Raji (cell line): ENCODE measurements around the gene GAPDHS.

Source experiments
- POLR2A ChIP-seq: IDR thresholded peaks from 2 replicates; pipeline ENCODE4 v1.6.1; 2011; ENCODE audit warnings: low read depth, low read length, control low read depth; ENCODE audit not compliant: insufficient read depth

GAPDHS gene

DNA sequence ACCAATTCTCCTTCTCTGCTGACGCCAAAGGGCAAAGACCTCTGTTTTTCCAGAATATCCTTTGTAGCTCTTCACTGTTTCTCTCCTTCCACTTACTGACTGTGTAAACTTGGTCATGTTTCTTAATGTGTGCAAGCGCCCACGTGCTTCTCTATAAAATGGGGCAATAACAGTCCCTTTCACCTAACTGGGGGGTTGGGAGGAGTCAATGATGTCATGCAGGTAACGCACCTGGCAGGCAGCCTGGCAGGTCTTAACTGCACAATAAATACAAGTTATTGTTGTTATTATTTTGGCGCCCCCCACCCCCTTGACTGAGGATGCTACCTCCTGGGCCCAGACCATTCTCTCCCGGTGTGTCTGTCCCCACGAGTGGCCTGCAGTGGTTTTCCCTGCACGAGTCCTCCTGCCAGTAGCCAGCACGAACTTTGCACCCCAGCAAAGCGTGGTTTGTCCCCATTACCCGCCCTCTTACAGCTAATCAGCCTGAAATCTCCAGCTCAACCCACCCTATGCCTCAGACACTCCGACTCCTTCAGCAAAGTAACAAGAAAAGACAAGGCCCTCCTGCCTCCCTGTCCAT is 10.4 kb upstream of the GAPDHS start:
- TF ChIP-seq POLR2A, result no peak

DNA sequence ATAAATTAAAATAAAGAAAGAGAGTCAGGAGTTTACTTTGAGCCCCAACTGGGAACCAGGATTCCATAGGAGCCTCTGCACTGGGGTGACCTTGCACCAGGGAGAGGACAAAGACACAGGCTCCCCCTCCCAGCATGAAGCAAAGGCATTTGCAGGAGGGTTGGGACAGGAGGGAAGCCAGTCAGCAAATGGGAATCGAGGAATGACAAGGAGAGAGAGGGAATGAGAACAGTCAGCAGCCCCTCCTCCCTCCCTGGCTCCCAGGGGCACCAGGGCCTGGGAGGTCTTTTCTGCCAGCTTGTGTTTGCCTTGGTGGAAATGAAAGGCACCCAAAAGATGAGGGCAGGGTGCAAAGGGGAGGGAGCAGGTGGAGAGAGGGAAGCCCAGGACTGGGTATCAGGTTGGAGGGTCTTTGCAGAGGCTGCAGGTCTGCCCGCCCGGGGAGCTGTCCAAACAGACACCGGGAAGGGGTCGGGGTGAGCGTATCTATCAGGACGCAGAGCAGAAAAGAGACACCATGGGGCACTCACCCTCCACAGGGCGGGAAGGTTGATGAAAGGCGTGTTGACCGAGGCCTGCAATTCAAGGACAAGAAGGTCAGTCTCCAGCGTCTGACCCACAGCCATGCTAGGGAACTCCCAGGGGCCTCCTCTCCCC is 8.9 kb upstream of the GAPDHS start:
- no peak for TF ChIP-seq POLR2A

DNA sequence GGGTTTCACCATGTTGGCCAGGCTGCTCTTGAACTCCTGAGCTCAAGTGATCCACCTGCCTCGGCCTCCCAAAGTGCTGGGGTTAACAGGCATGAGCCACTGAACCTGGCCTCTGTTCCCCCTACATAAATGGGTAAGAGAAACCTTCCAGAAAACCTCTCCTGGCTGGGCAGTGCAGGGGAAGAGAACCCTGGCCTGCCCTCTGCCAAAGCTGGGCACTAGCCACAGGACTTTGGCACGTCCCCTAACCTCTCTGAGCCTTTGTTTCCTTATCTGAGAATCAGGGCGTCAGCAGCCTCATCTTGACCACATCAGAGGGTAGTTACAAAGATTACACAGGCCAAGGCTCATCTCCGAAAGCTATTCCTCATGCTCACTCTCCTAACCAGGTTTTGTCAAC is 7.4 kb upstream of the GAPDHS start:
- TF ChIP-seq POLR2A, result no peak

DNA sequence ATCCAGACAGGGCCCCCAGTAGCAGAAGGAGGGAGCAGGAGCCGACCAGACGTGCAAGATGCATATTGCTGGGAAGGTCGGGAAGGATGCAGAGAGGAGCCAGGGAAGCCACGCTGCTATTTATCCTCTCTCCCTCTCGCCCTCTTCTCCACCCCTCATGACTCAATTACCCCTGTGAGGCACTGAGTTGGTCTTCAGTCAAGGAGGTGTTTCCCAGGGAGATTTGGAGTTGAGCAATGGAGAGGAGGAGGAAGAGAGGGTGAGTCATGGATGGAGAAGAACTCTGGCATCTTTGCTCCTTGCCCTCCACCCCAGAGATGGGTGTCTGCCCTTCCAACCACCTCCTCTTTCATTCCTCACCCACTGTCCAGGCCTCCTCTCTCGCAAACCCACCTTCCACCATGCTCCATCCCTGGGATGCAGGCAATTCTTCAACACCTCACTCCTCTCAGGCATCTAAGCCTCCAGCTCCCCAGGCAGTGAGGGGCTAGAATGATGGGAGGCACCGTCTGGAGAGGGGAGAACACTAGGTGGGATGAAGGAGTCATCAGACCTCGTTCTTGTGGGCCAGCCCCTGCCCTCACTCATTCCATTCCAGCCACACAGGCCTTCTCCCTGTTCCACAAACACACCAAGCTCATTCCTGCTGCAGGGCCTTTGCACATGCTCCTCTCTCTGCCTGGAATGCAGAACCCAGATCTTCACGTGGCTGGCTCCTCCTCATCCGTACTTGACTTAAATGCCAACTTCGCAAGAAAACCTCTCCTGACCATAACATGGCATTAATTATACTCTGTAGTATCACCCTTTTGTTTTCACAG is 4.8 kb upstream of the GAPDHS start, which contains the start of gene SBSN:
SBSN (minus strand) TSS at position 94 of the 821 bp plus-strand sequence; CDS start at position 64, 30 bp downstream.
- no peak for TF ChIP-seq POLR2A

DNA sequence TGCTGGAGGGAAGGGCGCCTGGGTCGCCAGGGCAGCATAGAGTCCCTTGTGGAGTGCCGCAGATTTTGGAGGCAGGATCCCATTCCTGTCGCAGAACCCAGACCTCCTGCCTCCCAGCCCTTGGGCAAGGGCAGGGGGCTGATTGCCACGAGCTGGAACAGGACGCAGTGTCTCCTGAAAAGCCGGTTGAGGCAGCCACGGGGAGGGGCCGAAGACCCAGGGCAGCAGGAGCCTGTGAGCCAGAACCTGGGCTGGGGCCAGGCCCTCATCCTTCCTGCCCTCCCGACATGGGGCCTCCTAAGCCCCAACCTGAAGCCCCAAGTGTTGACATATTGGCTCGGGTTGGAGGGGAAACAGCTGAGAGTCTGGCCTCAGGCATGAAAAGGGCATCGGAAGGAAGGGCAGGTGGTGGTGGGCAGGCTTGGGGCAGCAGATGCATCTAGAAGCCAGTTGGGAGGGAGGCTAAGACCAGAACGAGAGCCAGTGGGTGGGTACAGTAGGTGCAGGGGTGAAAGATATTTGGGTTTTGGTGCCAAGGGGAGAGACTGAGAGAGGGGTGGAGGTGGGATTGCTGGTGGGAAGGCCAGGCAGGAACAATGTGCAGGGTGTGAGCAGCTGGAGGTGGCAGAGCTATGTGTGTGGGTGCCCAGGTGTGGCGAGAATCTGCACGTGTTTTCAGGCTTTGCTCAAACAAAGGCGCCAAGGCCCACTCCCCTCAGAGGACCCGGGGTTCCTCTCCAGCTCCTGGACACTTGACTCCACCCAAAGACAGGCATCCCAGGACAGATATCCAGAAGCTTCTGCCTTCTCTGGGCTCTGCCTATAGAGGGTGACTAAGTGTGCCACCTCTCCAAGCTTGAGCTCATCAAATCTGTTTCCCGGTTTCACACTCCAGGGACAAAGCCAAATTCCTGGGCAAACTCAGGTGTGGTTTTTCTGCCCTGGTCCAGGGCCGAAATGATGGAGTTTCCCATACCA is 3.7 kb upstream of the GAPDHS start:
- no peak for TF ChIP-seq POLR2A

DNA sequence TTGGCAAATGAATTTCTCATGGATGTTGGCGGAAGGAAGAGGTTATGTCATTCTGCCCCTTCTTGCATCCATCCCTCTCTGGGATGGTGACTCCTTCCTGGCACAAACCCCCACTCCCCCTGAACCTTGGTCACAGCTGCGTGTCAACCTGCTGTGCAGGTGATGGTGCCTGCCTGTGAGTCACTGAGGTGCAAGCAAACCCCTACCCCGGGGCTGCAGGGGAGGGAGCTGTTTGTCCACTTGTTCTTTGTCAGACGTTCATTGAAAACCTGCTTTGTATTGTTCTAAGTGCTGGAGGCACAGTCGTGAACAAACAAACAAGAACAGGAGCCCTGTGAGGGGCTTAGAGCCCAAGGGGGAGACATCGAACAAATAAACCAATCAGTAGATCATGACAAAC is 2.0 kb upstream of the GAPDHS start:
- TF ChIP-seq POLR2A, result no peak

DNA sequence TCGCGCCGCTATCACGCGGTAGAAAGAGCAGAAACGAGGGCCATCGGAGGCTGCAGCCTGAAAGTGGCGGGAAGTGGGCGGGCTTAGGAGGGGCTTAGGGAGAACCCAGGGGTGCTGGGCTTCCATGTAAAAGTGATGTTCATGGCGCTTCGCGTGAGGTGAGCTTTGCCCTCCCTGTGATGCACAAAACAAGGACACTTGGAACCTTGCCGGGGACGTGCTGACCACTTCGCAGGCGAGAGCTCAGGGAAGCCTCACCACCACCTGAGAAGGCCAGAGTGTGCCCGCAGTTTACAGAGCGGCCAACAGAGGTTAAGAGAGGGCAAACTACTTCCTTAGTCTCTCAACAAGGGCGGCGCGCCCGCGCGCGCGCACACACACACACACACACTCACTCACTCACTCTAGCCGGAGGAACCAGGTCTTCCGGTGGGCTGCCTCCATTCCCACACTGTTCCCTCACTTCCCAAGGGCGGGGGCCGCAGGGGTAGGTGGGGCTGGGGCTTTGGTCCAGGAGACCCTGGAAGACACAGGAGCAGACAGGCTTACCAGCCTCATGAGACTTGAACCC is 651 bp downstream of the GAPDHS start:
- no peak for TF ChIP-seq POLR2A

DNA sequence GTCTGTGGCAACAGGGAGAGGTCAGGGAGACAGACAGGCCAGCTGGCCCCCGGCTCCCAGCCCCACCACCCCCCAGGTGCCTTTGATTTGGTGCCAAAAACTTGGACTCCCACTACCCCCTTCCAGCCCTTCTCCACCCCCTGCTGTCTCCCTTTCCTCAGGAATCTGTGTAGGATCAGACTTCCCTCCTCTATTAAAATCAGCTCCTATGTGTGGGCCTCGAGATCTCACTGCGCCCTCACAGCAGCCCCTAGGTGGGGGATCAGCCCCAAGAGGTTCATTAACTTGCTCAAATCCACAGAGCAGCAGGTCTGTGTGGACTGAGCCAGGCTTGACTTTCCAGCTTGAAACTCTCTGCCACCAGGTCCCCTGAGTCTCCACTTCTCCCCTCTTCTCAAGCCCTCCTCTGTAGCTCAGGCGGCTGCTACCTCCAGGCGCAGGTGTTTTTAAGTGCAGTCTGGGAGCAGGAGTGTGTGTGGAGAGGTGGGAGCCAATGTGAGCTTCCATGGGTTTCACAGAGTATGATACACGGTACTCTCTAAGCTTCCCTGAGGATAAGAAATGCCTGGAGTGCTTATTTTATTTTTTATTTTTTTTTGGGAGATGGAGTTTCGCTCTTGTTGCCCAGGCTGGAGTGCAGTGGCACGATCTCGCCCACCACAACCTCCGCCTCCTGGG is 1.7 kb downstream of the GAPDHS start:
- TF ChIP-seq POLR2A, result no peak

DNA sequence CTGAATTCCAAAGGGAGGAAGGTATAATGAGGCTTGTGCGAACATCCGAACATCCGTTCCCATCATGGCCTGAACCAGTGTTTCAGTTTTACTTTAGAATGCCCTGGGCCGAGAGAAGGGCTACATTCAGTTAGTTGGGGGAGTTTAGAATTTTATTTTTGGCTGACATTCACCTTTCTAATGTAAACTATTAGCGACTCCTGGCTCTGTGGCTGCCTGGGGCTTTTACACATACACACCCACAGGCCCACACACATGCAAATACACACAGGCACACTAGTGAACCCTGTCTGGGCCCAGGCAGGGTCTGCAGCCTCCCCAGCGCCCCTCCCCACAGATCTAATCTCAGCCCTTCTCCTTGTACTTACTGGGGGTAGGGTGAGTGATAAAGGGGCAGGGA is 6.1 kb downstream of the GAPDHS start:
- TF ChIP-seq POLR2A, result no peak

DNA sequence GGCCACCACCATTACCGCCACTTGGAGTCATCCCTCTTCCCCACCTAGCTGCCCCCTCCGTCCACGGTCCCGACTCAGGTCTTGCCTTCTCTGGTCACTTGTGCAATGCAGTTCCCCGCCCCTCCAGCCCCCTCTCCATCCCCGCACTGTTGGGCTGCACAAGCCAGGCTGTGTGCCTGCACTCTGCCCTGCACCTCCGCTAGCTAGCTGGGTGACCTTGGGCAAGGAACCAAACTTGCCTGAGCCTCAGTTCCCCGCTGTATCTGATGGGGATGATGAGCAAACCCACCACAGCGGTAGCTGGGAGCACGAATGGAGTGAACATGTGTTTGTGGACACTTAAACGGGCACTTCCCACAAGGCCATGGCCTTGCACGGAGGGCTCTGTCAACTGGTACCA is 6.6 kb downstream of the GAPDHS start:
- no peak for TF ChIP-seq POLR2A

DNA sequence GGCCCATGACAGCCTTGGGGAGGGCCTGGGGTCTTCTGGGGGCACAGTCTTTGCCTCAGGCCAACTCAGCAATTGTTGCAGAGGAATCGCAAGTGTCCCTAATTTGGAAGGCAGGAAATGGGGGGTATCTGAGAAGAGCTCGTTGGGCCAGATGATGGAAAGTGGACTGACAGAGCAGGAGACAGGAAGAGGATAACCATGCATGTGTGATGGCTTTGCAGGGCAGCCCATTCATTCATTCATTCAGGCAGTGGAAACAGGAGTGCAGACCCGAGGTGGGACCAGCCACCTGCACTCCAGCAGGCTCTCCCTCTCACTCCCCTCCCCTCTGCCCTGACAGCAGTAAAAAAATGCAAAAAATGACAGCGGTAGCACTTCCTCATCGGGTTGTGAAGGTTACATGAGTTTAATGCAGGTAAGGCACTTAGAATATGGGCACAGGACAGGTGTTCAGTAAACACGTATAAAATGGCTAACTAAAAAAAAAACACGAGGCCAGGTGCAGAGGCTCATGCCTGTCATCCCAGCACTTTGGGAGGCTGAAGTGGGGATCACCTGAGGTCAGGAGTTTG is 7.2 kb downstream of the GAPDHS start:
- TF ChIP-seq POLR2A, result no peak

DNA sequence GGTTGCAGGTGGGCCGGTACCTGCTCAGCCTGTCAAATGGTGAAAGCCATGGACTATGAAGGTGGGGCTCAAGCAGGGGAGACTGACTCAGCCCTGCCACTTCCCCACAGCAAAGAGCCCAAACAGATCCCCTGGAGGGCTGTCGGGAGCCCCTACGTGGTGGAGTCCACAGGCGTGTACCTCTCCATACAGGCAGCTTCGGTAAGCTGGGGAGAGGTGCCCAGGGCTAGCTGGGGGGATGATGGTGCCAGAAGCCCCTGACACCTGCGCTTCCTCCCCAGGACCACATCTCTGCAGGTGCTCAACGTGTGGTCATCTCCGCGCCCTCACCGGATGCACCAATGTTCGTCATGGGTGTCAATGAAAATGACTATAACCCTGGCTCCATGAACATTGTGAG is 9.0 kb downstream of the GAPDHS start:
- no peak for TF ChIP-seq POLR2A

DNA sequence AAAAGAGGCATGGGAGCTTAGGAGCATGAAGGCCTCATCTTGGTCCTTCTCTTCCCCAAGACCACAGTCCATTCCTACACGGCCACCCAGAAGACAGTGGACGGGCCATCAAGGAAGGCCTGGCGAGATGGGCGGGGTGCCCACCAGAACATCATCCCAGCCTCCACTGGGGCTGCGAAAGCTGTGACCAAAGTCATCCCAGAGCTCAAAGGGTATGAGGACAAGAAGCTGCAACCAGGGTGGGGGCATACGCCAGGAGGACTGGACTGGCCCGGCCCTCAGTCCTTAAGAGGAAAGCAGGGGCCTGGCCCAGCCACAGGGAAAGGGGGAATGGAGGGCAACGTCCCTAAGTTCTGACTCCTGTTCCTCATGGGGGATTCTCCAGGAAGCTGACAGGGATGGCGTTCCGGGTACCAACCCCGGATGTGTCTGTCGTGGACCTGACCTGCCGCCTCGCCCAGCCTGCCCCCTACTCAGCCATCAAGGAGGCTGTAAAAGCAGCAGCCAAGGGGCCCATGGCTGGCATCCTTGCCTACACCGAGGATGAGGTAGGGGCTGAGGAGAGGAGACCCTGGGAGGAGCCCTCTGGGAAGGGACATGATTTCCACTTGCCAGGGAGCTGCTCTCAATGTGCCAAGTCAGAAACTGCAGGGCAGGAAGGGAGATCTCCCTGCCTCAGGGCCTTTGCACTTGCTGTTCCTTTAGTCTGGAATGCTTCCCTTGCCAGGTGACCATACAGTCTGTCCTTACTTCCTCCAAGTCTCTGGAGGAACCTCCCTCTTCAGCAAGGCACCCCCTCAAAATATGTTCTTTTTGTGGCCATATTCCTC is 10.2 kb downstream of the GAPDHS start:
- TF ChIP-seq POLR2A, result no peak
